DOHH2 (cell line): ENCODE measurements around the gene VEGFD.

Experiments used
- EZH2phosphoT487 ChIP-seq: fragments of 200-600 bp; sonication (generic); IDR thresholded peaks from 2 replicates; pipeline ENCODE4 v1.6.1; 2017; ENCODE audit warnings: borderline replicate concordance, mild to moderate bottlenecking, antibody characterized with exemption, low read length, moderate library complexity, mixed read lengths
- TF ChIP-seq, protein P1 (sequence below): fragments of 200-600 bp; sonication (generic); IDR thresholded peaks from one replicate; pipeline ENCODE4 v1.5.1; 2014; ENCODE audit warnings: antibody characterized with exemption, mild to moderate bottlenecking, low read depth, low read length; ENCODE audit not compliant: poor library complexity, severe bottlenecking

DNA sequence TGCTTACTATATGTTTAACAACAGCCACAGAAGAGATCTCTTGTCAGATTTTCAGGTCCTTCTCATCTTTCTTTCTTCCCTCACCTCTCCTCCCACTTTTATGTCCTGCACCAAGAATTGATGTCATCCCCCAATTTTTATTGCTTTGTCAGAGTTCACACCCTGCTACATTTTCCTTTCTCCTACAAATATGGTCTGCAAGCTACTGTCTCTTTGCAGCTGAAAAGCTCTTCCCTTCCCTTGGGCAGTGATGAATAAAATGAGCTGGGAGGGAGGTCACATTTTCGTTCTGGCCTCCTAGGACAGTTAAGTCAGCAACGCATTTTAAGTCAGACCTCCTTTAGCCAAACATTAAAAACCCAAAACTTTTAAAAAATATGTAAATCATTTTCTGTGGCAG, 26.7 kb upstream of the VEGFD start:
- TF ChIP-seq, protein P1, sequence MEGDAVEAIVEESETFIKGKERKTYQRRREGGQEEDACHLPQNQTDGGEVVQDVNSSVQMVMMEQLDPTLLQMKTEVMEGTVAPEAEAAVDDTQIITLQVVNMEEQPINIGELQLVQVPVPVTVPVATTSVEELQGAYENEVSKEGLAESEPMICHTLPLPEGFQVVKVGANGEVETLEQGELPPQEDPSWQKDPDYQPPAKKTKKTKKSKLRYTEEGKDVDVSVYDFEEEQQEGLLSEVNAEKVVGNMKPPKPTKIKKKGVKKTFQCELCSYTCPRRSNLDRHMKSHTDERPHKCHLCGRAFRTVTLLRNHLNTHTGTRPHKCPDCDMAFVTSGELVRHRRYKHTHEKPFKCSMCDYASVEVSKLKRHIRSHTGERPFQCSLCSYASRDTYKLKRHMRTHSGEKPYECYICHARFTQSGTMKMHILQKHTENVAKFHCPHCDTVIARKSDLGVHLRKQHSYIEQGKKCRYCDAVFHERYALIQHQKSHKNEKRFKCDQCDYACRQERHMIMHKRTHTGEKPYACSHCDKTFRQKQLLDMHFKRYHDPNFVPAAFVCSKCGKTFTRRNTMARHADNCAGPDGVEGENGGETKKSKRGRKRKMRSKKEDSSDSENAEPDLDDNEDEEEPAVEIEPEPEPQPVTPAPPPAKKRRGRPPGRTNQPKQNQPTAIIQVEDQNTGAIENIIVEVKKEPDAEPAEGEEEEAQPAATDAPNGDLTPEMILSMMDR: no peak
- TF ChIP-seq EZH2phosphoT487: no peak
